Vagina (tissue), 2 donors: ENCODE measurements around the gene LMTK3. TPM values are rescaled to one million over a fixed set of nuclear protein-coding genes. Genes with fewer than 3 reads are reported as not detected.

Source experiments
- DNase-seq, 2 donors: peaks; one replicate each; pipeline ENCODE4 v3.0.0-alpha.2; 2017; ENCODE audit errors: extremely low spot score in 2 of 2
- H3K27ac ChIP-seq: fragments of 200-600 bp; sonication (generic); one replicate; pipeline ENCODE4 v1.5.1; 2019
- H3K27me3 ChIP-seq: fragments of 200-600 bp; sonication (generic); one replicate; pipeline ENCODE4 v1.5.1; 2019
- H3K36me3 ChIP-seq, 2 donors: fragments of 200-600 bp; sonication (generic); one replicate each; pipeline ENCODE4 v1.5.1; 2017 to 2019
- H3K4me1 ChIP-seq: fragments of 200-600 bp; sonication (generic); one replicate; pipeline ENCODE4 v1.5.1; 2019
- H3K4me3 ChIP-seq, 2 donors: fragments of 200-600 bp; sonication (generic); 1 replicate in 1 of 2; 2 replicates in 1 of 2; pipeline ENCODE4 v1.5.1; 2016 to 2019
- H3K9me3 ChIP-seq: fragments of 200-600 bp; sonication (generic); one replicate; pipeline ENCODE4 v1.5.1; 2019
- POLR2A ChIP-seq, 2 donors: fragments of 450-650 bp; IDR thresholded peaks; one replicate each; pipeline ENCODE4 v1.6.1; 2017; ENCODE audit warnings: antibody characterized with exemption in 2 of 2, mild to moderate bottlenecking in 2 of 2, moderate library complexity in 2 of 2
- POLR2AphosphoS5 ChIP-seq, 2 donors: sonication (generic); formaldehyde crosslinking; IDR thresholded peaks; one replicate each; pipeline ENCODE4 v1.9.0; 2017; ENCODE audit warnings: antibody characterized with exemption in 2 of 2, mild to moderate bottlenecking in 2 of 2, low read depth in 1 of 2; ENCODE audit not compliant: insufficient read depth in 1 of 2
- intact Hi-C: fragments of 100-400 bp; cut with DNase I; formaldehyde crosslinking; loops from one replicate; pipeline ENCODE4 v1.15.1; 2023
- total RNA-seq: library from RNA; depleted of rRNA; stranded (reverse); fragments of >200 nt; gene quantifications from one replicate; pipeline ENCODE4 v1.2.3, GENCODE V29; 2016
- TF ChIP-seq, protein P1 (sequence below), 3 experiments: fragments of 450-650 bp in 2 of 3; fragments of 200-600 bp in 1 of 3; sonication (generic) in 1 of 3; IDR thresholded peaks; one replicate each; pipeline ENCODE4 v1.5.1; 2017 to 2019; ENCODE audit warnings: antibody characterized with exemption in 3 of 3, mild to moderate bottlenecking in 2 of 3, moderate library complexity in 2 of 3

The LMTK3 gene
- total RNA-seq, 1 donor from 2014 or later = 1.7 TPM

DNA sequence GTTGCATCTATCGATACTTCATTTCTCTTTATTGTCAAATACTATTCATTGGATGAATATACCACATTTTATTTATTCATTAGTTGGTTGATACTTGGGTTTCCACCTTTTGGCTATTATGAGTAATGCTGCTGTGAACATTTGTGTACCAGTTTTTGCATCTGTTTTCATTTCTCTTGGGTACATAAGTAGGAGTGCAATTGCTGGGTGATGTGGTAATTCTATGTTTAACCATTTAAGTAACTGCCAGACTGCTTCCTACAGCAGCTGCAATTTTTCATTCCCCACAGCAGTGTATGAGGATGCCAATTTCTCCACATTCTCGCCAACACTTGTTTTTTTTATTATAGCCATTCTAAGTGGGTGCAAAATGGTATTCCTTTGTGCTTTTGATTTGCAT is 53.6 kb downstream of the LMTK3 start:
- peaks cover 0 to 30% of the 10 kb centered on the region in 2 donors for H3K36me3 ChIP-seq
- no peak overlapping the region for H3K4me3 ChIP-seq

DNA sequence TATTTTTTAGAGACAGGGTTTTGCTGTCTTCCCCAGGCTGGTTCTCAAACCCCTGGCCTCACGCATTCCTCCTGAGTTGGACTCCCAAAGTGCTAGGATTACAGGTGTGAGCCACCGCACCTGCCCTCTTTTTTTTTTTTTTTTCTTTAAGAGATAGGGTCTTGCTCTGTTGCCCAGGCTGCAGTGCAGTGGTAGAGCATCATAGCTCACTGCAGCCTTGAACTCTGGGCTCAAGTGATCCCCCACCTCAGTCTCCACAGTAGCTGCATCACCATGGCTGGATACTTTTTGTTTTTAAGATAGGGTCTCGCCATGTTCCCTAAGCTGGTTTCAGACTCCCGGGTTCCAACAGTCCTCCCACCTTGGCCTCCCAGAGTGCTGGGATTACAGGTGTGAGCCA is 54.8 kb downstream of the LMTK3 start:
- H3K36me3 ChIP-seq = peaks cover 0 to 37% of the 10 kb centered on the region in 2 donors
- no peak for DNase-seq

More for the DNA sequence above, 53.6 kb downstream of the LMTK3 start:
- Histone ChIP-seq H3K4me1 (no peaks in the 10 kb centered on the region), H3K9me3 (no peaks in the 10 kb centered on the region), H3K27me3 (no peaks in the 10 kb centered on the region), H3K27ac (no peak overlapping the region)
- intact Hi-C loops = no loop called here
- no peak for DNase-seq
- TF ChIP-seq POLR2AphosphoS5 (IDR thresholded peaks at IDR 0.05; ENCODE audit: insufficient read depth in 1 of 2, low read depth in 1 of 2) (no peak), POLR2A (IDR thresholded peaks at IDR 0.05) (no peak)
- TF ChIP-seq, protein P1, sequence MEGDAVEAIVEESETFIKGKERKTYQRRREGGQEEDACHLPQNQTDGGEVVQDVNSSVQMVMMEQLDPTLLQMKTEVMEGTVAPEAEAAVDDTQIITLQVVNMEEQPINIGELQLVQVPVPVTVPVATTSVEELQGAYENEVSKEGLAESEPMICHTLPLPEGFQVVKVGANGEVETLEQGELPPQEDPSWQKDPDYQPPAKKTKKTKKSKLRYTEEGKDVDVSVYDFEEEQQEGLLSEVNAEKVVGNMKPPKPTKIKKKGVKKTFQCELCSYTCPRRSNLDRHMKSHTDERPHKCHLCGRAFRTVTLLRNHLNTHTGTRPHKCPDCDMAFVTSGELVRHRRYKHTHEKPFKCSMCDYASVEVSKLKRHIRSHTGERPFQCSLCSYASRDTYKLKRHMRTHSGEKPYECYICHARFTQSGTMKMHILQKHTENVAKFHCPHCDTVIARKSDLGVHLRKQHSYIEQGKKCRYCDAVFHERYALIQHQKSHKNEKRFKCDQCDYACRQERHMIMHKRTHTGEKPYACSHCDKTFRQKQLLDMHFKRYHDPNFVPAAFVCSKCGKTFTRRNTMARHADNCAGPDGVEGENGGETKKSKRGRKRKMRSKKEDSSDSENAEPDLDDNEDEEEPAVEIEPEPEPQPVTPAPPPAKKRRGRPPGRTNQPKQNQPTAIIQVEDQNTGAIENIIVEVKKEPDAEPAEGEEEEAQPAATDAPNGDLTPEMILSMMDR (IDR thresholded peaks at IDR 0.05) = no peak

DNA sequence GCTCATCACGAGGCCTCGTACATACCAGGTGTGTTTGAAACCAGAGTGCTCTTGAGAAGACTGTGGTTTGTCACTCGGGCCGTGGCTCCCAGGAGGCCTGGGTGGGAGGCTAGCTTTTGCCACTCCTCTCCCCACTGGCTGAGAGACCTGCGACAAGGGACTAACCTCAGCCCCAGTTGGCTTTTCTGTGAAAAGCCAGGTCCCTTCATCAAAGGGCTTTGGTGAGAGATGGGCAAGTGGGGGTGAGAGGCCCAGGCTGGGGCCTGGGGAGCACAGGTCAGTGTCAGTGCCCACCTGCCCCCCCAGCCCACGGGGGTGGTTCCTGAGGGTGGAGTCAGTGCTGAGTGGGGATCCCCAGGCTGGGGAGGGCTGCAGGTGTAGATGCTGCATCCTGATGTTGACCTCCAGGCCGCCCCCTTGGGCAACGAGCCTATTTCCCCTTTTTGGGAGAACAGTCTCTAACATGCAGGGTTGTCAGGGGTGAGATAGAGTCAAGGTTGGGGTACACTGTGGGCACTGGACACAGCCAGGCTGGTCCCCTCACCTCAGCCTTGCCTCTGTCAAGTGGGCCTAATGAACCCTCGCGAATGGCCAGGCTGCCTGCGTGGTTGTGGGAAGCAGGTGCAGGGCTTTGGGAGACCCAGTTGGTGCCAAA is 55.6 kb downstream of the LMTK3 start:
- Histone ChIP-seq H3K4me3 (no peak overlapping the region), H3K27me3 (no peaks in the 10 kb centered on the region), H3K27ac (no peak overlapping the region), H3K4me1 (no peaks in the 10 kb centered on the region), H3K9me3 (no peaks in the 10 kb centered on the region), H3K36me3 (peaks cover 0 to 45% of the 10 kb centered on the region in 2 donors)
- intact Hi-C loops = no loop called here
- TF ChIP-seq, protein P1 (IDR thresholded peaks at IDR 0.05) = no peak
- no peak for TF ChIP-seq POLR2AphosphoS5 (IDR thresholded peaks at IDR 0.05; ENCODE audit: insufficient read depth in 1 of 2, low read depth in 1 of 2)
- TF ChIP-seq POLR2A (IDR thresholded peaks at IDR 0.05) = no peak
- no peak for DNase-seq

More for the DNA sequence above, 54.8 kb downstream of the LMTK3 start:
- intact Hi-C loops = no loop called here
- Histone ChIP-seq H3K4me3 (no peak overlapping the region), H3K27me3 (no peaks in the 10 kb centered on the region), H3K27ac (no peak overlapping the region), H3K9me3 (no peaks in the 10 kb centered on the region), H3K4me1 (no peaks in the 10 kb centered on the region)
- TF ChIP-seq POLR2AphosphoS5 (IDR thresholded peaks at IDR 0.05; ENCODE audit: insufficient read depth in 1 of 2, low read depth in 1 of 2) (no peak), POLR2A (IDR thresholded peaks at IDR 0.05) (no peak)
- TF ChIP-seq, protein P1 (IDR thresholded peaks at IDR 0.05) = no peak

DNA sequence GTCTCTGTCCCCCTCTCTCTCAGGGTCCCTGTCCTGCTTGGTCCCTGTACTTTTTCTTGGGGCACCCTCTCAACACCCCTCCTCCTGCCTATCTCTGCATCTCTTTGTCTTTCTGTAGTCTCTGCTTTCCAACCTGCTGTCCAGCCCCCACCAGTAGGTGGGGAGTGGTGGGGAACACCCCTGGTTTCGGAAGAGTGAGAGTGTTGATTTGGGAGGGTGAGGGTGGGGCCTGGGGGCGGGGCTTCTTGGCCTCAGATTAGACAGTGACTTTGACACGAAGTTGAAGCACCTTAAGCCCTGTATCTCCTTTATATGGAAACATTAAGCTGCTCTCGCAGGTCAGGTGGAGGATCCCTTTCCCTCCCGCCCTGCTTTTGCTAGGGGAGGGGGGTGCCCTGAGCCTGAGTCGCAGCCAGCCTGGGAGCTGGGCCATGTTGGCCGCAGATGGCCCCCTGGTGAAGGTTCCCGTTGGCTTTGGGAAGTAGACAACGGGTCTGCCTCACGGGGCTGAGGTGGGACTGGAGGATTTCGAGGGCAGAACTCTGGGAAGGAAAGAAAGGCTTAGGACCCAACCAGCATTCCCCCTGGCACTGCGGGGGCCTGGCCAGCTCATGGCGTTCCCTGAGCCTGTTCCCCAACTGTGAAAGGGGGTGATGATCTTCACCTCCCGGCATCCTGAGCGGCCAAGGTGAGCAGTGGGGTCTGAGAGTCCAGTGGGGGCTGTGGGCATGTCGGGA is 56.3 kb downstream of the LMTK3 start, which contains the start of gene KCNJ14:
TSS of gene KCNJ14 (plus strand) at position 404 of the 737 bp plus-strand sequence. CDS start 6,151 bp downstream, outside the sequence.
- no peak for TF ChIP-seq POLR2AphosphoS5 (IDR thresholded peaks at IDR 0.05; ENCODE audit: insufficient read depth in 1 of 2, low read depth in 1 of 2)
- TF ChIP-seq, protein P1 (IDR thresholded peaks at IDR 0.05) = no peak
- no peak for TF ChIP-seq POLR2A (IDR thresholded peaks at IDR 0.05)
- H3K27me3 ChIP-seq = no peaks in the 10 kb centered on the region
- H3K4me3 ChIP-seq = no peak within 1 kb of the TSS
- no peaks in the 10 kb centered on the region for H3K4me1 ChIP-seq
- intact Hi-C loops = no loop called here
- no peaks in the 10 kb centered on the region for H3K9me3 ChIP-seq
- no peak within 1 kb of the TSS for H3K27ac ChIP-seq
- peaks cover 0 to 52% of the 10 kb centered on the region in 2 donors for H3K36me3 ChIP-seq
- DNase-seq = no peak
